ENCODE measurements around the gene TMEM50A.
"Not testable (repeated sequence)": the region's sequence is repeated elsewhere in the genome, so short reads cannot be mapped to it uniquely, and the experiment has no call there.

TMEM50A gene

DNA sequence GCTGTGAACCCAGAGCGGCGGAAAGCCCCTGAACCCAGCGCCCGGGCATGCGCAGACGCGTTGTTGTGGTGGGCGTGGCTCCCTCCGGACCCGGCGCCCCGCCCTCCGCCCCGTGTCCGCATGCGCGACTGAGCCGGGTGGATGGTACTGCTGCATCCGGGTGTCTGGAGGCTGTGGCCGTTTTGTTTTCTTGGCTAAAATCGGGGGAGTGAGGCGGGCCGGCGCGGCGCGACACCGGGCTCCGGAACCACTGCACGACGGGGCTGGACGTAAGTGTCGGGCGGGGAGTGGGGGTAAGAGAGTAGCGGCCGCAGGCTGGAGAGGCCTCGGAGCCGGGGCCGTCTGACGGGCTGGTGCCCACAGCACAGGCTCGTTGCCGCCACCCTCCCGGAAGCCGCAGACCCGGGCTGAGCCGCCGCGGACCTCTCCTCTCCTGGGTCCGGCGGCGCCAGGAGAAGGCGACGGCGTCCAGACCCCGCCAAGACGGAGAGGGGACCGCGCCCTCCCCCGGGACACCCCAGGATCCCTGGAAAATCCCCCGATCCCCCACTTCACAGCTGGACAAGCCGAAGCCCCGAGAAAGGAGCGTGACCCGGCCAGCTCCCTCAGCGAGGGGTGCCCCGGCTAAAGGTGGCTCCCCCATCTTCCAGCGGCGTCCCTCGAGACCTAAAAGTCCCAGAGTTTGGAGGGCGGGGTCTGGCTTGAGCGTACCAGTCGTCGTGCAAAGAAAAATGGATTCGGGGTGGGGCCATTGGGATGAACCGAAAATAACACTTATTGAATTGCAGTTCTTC is at the start of gene TMEM50A:
Gene TMEM50A (plus strand): TSS at position 147 of the 794 bp plus-strand sequence. CDS start 2,153 bp downstream, outside the sequence.
- DNase-seq (ENCODE audit: low read depth) = peak; percentile 83

DNA sequence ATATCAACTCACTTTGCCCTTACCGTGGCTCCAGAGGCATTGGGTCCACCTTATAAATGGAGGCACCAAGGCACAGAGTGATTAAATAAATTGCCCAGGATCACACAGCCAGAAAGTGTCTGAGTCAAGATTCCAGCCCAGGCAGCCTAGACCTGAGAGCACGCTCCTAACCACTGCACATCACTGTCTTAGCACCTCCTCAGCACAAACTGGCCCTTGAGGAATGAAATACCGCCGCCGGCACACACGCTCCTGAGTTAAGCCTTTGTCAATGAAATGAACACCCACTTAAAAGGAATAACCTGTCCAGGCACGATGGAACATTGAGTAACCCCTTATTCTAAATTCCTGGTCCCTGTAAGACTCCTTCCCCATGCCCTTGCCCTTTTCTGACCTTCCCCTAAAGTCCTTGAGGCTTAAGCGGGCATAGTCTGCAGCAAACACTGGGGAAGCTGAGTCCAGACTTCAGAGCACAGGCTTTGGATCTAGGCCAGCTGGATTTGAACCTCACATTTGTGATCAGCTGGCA is 49.5 kb upstream of the TMEM50A start:
- DNase-seq (ENCODE audit: low read depth) = not testable (repeated sequence)

DNA sequence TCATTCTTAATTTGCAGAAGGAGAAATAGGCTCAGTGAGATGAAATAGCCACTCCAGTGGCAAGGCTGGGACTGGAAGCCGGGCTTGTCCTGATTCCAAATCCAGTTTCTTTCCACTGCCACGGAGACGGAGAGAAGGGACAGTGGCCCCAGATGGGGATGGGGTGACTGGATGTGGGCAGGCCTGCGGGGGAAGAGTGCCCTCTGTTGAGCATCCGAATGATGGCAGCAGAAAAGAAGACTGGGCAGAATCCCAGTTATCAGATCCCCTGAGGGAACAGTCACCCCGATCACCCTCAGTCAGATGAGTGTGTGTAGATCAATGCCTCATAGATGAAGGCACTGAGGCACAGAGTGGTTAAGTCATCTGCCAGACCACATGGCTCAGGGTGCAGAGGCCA is 48.1 kb upstream of the TMEM50A start:
- DNase-seq (ENCODE audit: low read depth) = not testable (repeated sequence)

DNA sequence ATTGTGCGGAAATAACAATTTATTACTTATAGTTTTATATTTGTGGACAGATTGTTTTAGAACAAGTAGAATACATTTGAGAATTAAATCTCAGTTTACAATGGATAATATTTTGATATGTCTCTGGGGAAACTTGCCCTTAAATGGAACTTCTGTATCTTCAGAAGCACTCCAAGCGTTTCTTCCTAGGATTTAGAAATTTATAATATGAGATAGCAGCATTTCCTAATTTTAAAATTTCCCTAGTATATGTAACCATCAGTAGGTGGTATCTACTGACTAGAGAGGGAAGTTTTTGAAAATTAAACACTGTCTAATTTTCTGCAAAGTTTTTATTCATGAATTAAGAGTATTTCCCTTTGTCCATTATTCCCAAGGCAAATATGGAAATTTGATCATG is 44.7 kb upstream of the TMEM50A start:
- DNase-seq (ENCODE audit: low read depth) = not testable (repeated sequence)

DNA sequence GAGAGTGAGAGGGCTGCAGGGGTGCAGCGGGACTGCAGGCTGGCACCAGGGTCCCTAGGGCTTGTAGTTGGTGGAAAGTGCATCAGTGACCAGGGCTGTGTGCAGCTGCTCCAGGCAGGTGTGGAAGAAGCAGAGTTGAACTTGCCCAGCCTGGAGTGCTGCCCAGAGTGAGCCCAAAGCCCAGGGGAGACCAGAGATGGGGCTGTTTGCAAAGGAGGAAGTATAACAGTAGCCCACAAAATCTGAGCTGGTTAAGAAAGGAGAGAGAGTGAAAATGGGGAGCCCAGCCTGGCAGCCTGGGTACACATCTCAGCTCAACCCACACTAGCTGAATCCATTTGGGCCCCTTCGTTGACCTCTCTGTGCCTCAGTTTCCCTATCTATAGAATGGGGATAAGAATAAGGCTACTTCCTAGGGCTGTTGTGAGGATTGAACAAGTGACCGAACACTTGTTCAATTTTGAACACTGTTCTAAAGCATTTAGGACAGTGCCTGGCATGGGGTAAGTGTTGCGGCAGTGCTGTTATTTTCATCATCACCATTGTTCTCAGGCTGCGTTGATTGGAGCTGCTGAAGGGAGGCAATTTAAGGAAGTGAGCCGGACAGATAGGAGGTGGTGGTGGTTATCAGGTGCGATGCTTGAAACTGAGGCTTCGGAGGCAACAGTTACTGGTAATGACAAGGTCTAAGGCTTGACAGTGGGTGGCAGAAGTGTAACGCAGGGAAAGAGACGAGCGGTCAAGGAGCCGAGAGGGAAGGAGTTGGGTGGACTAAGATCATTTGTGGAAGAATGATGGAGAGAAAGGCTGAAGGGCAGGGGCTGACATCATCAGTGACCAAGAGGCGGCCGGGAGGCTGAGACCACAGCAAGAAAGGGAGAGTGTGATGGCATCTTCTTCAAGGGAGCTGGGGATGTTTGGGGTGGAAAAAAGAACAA is 43.0 kb upstream of the TMEM50A start:
- DNase-seq (ENCODE audit: low read depth) = not testable (repeated sequence)

DNA sequence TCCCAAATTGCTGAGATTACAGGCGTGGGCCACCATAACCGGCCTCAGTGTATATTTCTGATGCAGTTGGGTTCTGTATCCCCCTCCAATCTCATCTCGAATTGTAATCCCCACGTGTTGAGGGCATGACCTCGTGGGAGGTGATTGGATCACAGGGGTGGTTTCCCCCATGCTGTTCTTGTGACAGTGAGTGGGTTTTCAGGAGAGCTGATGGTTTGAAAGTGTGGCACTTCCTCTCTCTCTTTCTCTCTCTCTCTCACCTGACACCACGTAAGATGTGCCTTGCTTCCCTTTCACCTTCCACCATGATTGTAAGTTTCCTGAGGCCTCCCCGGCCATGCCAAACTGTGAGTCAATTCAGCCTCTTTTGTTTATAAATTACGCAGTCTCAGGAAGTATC is 41.6 kb upstream of the TMEM50A start:
- DNase-seq (ENCODE audit: low read depth) = not testable (repeated sequence)

DNA sequence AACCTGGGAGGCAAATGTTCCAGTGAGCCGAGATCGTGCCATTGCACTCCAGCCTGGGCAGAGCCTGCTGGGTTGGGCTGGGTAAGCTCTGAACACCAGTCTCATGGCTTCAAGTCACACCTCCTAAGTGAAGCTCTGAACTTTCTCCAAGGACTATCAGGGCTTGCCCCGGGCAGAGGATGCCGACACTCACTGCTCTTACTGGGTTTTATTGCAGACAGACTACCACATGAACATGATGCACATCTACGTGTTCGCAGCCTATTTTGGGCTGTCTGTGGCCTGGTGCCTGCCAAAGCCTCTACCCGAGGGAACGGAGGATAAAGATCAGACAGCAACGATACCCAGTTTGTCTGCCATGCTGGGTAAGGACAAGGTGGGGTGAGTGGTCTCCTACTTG is 37.4 kb upstream of the TMEM50A start:
- DNase-seq (ENCODE audit: low read depth) = not testable (repeated sequence)

DNA sequence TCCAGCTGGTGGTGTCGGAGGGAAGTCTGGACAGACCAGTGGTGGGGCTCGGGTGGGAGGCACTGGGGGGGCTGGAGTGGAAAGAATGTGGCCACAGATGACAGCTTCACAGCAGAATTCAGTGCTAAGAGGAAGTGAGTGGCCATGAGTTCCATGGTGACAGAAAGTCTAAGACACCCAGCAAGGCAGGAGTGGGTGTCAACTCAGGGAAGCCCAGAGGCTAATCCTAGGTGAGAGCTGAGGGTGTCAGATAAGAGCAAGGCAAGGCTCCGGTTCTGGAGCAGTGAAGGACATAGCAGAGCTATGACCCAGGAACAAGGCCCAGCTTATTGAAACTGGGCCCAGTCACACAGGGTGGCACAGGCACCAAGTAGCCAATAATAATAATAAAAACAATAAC is 35.8 kb upstream of the TMEM50A start:
- not testable (repeated sequence) for DNase-seq (ENCODE audit: low read depth)

DNA sequence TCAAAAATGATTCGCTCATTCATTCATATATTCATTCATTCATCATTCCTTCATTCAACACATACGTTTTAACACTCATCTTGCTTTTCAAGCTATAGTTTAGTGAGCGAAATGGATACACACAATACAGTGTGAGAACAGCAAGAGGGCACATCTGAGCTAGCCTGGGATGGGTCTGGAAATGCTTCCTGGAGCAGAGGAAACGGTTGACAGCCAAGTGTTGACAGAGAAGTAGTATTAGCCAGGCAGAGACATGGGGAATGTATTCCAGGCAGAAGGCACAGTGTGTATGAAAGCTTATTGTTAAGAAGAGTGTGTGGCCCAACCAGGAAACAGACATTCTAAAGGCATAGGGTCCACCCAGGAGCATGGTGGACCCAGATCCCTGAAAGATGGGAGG is 33.2 kb upstream of the TMEM50A start:
- DNase-seq (ENCODE audit: low read depth) = not testable (repeated sequence)

DNA sequence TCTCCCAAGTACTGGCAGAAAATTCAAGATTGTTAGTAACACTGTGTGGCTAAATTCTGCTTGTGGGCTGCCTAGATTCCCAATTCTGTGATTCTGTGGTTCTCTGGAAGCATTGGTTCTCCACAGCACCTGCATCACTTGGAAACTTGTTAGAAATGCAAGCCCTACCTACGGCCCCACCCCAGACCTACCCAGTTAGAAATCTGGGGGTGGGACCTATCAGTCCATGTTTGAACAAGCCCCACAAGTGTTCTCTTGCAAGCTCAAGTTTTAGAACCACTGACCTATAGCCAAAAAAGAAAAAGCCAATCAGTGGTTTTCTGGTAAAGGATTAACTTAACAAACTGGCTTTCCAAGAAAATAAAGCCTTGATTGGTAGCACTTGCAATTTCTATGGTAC is 30.0 kb upstream of the TMEM50A start:
- not testable (repeated sequence) for DNase-seq (ENCODE audit: low read depth)

DNA sequence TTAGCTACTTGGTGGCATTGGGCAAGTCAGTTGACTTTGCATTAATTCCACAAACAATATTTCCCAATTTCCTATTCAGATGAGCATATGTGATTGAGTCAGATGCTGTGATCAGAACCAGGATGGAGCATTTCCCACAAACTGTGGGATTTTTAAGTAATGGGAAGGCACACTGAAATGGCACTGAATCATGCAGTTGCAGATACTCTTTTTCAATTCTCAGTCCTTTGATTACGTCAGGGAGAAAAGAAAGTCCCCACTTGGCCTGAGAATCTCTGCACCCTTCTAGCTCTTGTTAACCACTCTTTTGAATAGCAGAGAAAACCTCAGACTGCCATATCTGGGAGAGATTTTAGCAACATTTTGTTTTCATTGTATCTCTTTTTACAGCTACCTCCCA is 29.0 kb upstream of the TMEM50A start:
- DNase-seq (ENCODE audit: low read depth) = not testable (repeated sequence)

DNA sequence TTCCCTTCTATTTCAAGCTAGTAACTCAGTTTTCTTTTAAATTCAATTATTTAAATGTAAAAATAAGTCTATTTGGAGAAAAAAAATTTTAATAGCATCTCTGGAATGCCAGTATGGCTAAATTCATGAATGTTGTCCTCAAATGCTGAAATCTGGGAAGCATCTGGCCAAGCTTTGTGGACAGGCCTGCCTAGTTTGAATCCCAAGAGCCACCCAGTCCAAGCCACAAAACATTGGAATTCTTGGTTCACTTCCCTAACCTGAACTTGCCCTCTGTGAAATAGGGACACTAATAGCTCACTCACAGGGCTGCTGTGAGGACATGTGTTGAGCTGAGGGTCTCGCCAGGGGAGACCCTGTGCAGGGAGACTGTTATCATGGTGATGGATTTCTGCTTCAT is 28.6 kb upstream of the TMEM50A start:
- DNase-seq (ENCODE audit: low read depth) = not testable (repeated sequence)

DNA sequence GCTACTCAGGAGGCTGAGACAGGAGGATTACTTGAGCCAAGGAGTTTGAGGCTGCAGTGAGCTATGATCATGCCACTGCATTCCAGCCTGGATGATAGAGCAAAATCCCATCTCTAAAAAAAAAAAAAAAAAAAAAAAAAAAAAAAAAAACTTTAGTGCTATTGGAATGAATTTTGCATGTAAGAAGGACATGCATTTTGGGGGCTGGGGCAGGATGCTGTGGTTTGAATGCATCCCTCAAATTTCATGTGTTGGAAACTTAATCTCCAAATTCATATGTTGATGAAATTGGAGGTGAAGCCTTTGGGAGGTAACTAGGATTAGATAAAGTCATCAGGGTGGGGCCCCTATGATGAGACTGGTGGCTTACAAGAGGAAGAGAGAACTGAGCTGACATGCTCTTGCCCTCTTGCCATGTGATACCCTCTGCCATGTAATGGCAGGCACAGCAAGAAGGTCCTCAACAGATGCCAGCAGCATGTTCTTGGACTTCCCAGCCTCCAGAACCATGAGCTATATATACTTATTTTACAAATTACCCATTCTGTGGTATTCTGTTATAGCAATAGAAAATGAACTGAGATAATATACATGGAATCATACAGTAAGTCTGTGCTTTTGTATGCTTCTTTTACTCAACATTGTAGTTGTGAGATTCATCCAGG is 25.2 kb upstream of the TMEM50A start:
- not testable (repeated sequence) for DNase-seq (ENCODE audit: low read depth)

DNA sequence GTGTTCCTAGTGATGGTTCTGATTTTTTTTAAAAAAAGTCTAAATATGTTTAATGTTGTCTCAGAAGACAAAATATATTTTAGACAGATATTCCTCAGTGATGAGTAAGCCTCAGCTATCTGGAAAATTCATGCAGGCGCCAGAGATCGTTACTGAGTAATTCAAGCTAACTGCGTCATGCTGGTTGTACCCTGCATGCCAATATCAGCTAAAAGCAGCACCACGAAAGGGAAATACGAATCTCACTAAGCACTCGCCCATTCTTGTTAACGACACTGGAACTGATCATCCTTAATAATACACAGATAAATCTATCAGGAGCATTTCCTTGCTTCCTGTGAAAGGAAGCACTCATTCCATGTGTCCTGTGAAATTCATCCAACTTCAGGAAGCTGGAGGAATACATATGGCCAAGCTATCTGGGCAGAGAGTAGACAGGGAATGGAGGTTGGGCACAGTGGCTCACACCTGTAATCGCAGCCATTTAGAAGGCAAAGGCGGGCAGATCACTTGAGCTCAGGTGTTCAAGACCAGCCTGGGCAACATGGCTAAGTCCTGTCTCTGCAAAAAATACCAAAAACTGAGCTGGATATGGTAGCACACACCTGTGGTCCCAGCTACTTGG is 17.7 kb upstream of the TMEM50A start:
- DNase-seq (ENCODE audit: low read depth) = not testable (repeated sequence)

DNA sequence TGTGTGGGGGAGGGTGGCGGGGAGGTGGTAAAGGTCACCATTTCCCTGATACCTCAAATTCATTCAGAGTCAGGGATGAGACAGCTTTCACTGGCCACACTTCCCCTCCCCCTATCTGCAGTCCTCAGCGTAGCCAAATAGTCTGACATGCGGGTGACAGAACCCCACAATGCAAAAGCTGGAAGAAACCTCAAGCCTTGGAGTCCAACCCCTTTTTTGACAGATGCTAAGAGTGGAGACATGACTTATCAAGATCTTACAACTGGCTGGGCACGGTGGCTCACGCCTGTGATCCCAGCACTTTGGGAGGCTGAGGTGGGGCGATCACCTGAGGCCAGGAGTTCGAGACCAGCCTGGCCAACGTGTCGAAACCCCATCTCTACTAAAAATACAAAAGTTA is 16.0 kb upstream of the TMEM50A start:
- DNase-seq (ENCODE audit: low read depth) = not testable (repeated sequence)

DNA sequence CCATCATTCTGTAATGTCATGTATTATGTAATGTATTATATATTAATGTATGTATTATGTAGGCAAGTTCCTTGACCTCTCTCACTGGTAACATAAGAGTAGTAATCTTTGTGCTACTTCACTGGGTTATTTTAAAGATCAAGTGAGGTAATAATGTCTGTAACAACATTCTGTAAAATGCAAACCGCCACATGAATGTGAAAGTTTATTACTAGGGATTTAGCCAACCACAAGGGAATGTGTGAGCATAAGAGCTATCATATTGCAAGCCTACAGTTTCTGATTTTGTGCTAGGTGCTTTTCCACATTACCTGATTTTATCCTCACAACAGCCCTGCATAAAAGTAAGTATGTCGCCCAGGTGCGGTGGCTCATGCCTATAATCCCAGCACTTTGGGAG is 13.7 kb upstream of the TMEM50A start:
- not testable (repeated sequence) for DNase-seq (ENCODE audit: low read depth)

DNA sequence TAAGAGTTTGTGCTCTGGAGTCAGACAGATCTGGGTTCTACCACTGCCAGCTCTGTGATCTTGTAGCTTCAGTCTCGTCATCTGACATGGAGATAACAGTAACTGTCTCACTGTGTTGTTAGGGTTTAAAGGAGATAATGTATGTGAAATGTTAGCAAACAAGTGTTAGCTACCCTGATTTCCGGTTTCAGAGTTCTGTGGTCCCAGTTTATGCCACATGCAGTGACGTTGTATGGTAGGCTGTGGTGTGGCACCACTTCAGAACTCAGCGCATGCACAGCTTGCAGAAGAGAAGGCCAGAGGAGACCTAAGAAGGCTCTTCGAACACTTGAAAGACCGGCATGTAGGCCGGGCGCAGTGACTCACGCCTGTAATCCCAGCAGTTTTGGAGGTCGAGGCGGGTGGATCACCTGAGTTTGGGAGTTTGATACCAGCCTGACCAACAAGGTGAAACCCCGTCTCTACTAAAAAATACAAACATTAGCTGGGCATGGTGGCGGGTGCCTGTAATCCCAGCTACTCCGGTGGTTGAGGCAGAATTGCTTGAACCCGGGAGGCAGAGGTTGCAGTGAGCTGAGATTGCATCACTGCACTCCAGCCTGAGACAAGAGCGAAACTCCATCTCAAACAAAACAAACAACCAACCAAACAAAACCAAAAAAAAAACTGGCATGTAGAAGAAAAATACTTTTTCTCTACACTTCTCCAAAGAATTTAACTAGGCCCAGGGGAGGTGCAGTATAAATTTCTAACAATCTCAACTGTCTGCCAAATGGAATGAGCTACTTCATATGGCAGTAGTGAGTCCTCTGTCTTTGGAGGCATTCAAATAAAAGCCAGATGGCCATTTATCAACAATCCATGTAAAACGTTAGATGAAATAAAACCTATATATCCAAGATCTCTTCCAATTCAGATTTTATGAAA is 10.0 kb upstream of the TMEM50A start:
- not testable (repeated sequence) for DNase-seq (ENCODE audit: low read depth)

DNA sequence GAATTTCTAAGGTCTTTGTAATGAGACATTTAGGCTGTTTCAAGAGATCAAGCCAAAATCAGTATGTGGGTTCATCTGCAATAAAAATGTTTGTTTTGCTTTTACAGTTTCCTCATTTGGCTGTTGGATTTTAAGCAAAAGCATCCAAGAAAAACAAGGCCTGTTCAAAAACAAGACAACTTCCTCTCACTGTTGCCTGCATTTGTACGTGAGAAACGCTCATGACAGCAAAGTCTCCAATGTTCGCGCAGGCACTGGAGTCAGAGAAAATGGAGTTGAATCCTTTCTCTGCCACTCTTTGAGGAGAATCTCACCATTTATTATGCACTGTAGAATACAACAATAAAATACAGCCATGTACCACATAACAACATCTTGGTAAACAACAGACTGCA is 9.3 kb upstream of the TMEM50A start:
- not testable (repeated sequence) for DNase-seq (ENCODE audit: low read depth)

DNA sequence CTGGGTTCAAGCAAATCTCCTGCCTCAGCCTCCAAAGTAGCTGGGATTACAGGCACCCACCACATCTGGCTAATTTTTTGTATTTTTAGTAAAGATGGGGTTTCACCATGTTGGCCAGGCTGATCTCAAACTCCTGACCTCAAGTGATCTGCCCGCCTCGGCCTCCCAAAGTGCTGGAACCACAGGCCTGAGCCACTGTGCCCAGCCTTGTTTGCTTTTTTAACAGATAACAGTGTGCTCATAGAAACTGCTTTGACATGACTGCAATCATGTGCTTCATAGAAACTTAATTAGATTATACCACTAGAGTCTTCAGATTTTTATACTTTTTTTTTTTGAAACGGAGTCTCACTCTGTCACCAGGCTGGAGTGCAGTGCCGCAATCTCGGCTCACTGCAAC is 8.8 kb upstream of the TMEM50A start:
- not testable (repeated sequence) for DNase-seq (ENCODE audit: low read depth)

DNA sequence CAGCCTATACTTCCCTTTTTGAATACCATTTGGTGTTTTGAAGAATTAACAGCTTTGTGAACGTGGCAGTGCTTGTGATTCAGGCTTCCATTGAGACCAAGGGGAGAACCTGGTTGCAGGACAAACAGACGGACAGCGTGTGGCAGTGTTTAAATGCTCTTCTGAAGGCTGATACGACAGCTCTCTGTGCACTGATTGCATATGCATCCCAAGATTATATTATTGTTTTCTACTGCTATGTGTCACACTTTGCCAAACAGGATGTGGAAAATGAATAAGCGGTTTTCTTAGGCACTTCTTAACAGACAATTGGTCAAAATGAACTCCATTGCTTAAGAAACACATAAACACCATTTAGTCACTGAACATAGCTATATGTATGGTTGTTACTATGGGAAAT is 8.2 kb upstream of the TMEM50A start:
- DNase-seq (ENCODE audit: low read depth) = not testable (repeated sequence)
